Esophagus muscularis mucosa (tissue), 4 donors: ENCODE results near the gene TAF1C.
"Not testable (repeated sequence)": the region's sequence is repeated elsewhere in the genome, so short reads cannot be mapped to it uniquely, and the experiment has no call there.

Experiments
- CTCF ChIP-seq, 3 experiments: fragments of 200-600 bp in 2 of 3; fragments of 450-650 bp in 1 of 3; sonication (generic) in 2 of 3; IDR thresholded peaks; one replicate each; pipeline ENCODE4 v1.5.1; 2017 to 2019; ENCODE audit warnings: antibody characterized with exemption in 3 of 3, mild to moderate bottlenecking in 2 of 3, moderate library complexity in 1 of 3
- EP300 ChIP-seq: sonication (generic); formaldehyde crosslinking; IDR thresholded peaks from one replicate; pipeline ENCODE4 v1.6.1; 2017; ENCODE audit warnings: antibody characterized with exemption
- POLR2A ChIP-seq: fragments of 450-650 bp; IDR thresholded peaks from one replicate; pipeline ENCODE4 v1.6.1; 2017; ENCODE audit warnings: antibody characterized with exemption, moderate library complexity, mild to moderate bottlenecking, low read depth
- POLR2AphosphoS5 ChIP-seq, 2 donors: sonication (generic); formaldehyde crosslinking; IDR thresholded peaks; one replicate each; pipeline ENCODE4 v1.6.1; 2017; ENCODE audit warnings: antibody characterized with exemption in 2 of 2

- not testable (repeated sequence) for TF ChIP-seq CTCF (IDR thresholded peaks at IDR 0.05); POLR2A; EP300; POLR2AphosphoS5 (IDR thresholded peaks at IDR 0.05)
Measured at GRCh38 chr16:84205123-84205522, 18.3 kb upstream of the TAF1C start.
